ENCODE measurements around the gene ARID1B. TPM values are rescaled to one million over a fixed set of nuclear protein-coding genes. Genes with fewer than 3 reads are reported as not detected.

Gene ARID1B
- total and polyA plus RNA-seq, 10 of the 15 experiments (the other 5 are each of a cell fraction or from before 2014, with no cell fraction given), result 24.7 to 133 (median 54.6) TPM

- TF ChIP-seq HDAC6 (IDR thresholded peaks at IDR 0.05; ENCODE audit: unreplicated experiment) (no peak), TAF1 (IDR thresholded peaks at IDR 0.05; ENCODE audit: borderline replicate concordance, low read depth, low read length) (no peak), CEBPB (IDR thresholded peaks at IDR 0.05; ENCODE audit: borderline replicate concordance in 1 of 2, low read depth in 2 of 2, low read length in 2 of 2) (no peak), NR2F1 (conservative IDR thresholded peaks at IDR 0.05) (no peak), MEF2B (IDR thresholded peaks at IDR 0.05; ENCODE audit: partially characterized antibody, poor library complexity, severe bottlenecking) (no peak), NFXL1 (IDR thresholded peaks at IDR 0.05; ENCODE audit: borderline replicate concordance) (no peak), SIX5 (IDR thresholded peaks at IDR 0.05; ENCODE audit: low read depth, low read length, severe bottlenecking) (no peak), EED (IDR thresholded peaks at IDR 0.05; ENCODE audit: low read depth) (no peak), SPI1 (IDR thresholded peaks at IDR 0.05; ENCODE audit: borderline replicate concordance, insufficient read depth, low read depth, low read length) (no peak), KLF5 (IDR thresholded peaks at IDR 0.05; ENCODE audit: partially characterized antibody) (no peak), ZNF384 (IDR thresholded peaks at IDR 0.05; ENCODE audit: borderline replicate concordance, low read depth, low read length) (no peak), FOXK2 (IDR thresholded peaks at IDR 0.05) (no peak), E4F1 (IDR thresholded peaks at IDR 0.05; ENCODE audit: borderline replicate concordance, partially characterized antibody) (no peak), STAT1 (conservative IDR thresholded peaks at IDR 0.05) (no peak), PML (IDR thresholded peaks at IDR 0.05; ENCODE audit: low read length) (no peak), POLR2A (IDR thresholded peaks at IDR 0.05; ENCODE audit: low read depth, low read length) (no peak), MTA2 (IDR thresholded peaks at IDR 0.05; ENCODE audit: low read depth) (peak; percentile 67), BHLHE40 (IDR thresholded peaks at IDR 0.05; ENCODE audit: borderline replicate concordance in 1 of 2, low read depth in 2 of 2, low read length in 1 of 2) (no peak), CHD4 (IDR thresholded peaks at IDR 0.05) (no peak), FOXM1 (IDR thresholded peaks at IDR 0.05; ENCODE audit: low read depth, low read length) (no peak), BRCA1 (IDR thresholded peaks at IDR 0.05; ENCODE audit: low read depth, low read length) (no peak), MYB (IDR thresholded peaks at IDR 0.05; ENCODE audit: borderline replicate concordance, low read depth, low read length) (no peak), NBN (IDR thresholded peaks at IDR 0.05) (no peak), SMARCA5 (IDR thresholded peaks at IDR 0.05) (no peak), SP1 (IDR thresholded peaks at IDR 0.05; ENCODE audit: low read depth, low read length) (no peak), PBX3 (IDR thresholded peaks at IDR 0.05; ENCODE audit: insufficient replicate concordance, low read depth, low read length) (peak; percentile 22), SREBF2 (IDR thresholded peaks at IDR 0.05; ENCODE audit: low read length) (no peak), SMAD5 (IDR thresholded peaks at IDR 0.05; ENCODE audit: low read depth) (no peak), BCL11A (IDR thresholded peaks at IDR 0.05; ENCODE audit: low read depth, low read length) (no peak)
- TF ChIP-seq, protein P1, sequence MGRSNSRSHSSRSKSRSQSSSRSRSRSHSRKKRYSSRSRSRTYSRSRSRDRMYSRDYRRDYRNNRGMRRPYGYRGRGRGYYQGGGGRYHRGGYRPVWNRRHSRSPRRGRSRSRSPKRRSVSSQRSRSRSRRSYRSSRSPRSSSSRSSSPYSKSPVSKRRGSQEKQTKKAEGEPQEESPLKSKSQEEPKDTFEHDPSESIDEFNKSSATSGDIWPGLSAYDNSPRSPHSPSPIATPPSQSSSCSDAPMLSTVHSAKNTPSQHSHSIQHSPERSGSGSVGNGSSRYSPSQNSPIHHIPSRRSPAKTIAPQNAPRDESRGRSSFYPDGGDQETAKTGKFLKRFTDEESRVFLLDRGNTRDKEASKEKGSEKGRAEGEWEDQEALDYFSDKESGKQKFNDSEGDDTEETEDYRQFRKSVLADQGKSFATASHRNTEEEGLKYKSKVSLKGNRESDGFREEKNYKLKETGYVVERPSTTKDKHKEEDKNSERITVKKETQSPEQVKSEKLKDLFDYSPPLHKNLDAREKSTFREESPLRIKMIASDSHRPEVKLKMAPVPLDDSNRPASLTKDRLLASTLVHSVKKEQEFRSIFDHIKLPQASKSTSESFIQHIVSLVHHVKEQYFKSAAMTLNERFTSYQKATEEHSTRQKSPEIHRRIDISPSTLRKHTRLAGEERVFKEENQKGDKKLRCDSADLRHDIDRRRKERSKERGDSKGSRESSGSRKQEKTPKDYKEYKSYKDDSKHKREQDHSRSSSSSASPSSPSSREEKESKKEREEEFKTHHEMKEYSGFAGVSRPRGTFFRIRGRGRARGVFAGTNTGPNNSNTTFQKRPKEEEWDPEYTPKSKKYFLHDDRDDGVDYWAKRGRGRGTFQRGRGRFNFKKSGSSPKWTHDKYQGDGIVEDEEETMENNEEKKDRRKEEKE (IDR thresholded peaks at IDR 0.05), result no peak
Observed at GRCh38 chr6:156910011-156910334, 132.8 kb downstream of the ARID1B start (continued).

Data from GM12878 (cell line).